KMS-11 (cell line): ENCODE data around the gene C9orf78.
A peak's percentile ranks its signal among the peaks of the same experiment; 100 is the strongest.

Experiments used
- H2AFZ ChIP-seq: fragments of 200-600 bp; sonication (generic); 2 replicates; pipeline ENCODE4 v1.6.1; 2016; ENCODE audit warnings: antibody characterized with exemption, mixed run types, low read depth
- H3K27ac ChIP-seq: fragments of 200-600 bp; sonication (generic); 2 replicates; pipeline ENCODE4 v1.6.1; 2016; ENCODE audit warnings: mild to moderate bottlenecking, mixed run types
- H3K27me3 ChIP-seq: fragments of 200-600 bp; sonication (generic); 2 replicates; pipeline ENCODE4 v1.6.1; 2017; ENCODE audit warnings: mild to moderate bottlenecking, low read depth, mixed run types, moderate library complexity; ENCODE audit not compliant: insufficient read depth
- H3K36me3 ChIP-seq: fragments of 200-600 bp; sonication (generic); 2 replicates; pipeline ENCODE4 v1.6.1; 2017; ENCODE audit warnings: mild to moderate bottlenecking, mixed run types; ENCODE audit not compliant: insufficient read depth
- H3K4me1 ChIP-seq: fragments of 200-600 bp; sonication (generic); 2 replicates; pipeline ENCODE4 v1.6.1; 2016; ENCODE audit warnings: mild to moderate bottlenecking, low read depth, mixed run types; ENCODE audit not compliant: poor library complexity, severe bottlenecking
- H3K4me2 ChIP-seq: fragments of 200-600 bp; sonication (generic); 2 replicates; pipeline ENCODE4 v1.7.0; 2016; ENCODE audit warnings: mild to moderate bottlenecking, mixed run types
- H3K4me3 ChIP-seq: fragments of 200-600 bp; sonication (generic); IDR thresholded peaks from 2 replicates; pipeline ENCODE4 v1.6.1; 2017; ENCODE audit warnings: low read depth, low read length, mixed read lengths; ENCODE audit not compliant: insufficient read depth
- H3K79me2 ChIP-seq: fragments of 200-600 bp; sonication (generic); 2 replicates; pipeline ENCODE4 v1.6.1; 2016; ENCODE audit warnings: low read depth, mixed run types; ENCODE audit not compliant: insufficient read depth
- H3K9ac ChIP-seq: fragments of 200-600 bp; sonication (generic); 2 replicates; pipeline ENCODE4 v1.6.1; 2016; ENCODE audit warnings: mild to moderate bottlenecking, mixed run types
- H4K20me1 ChIP-seq: fragments of 200-600 bp; sonication (generic); 2 replicates; pipeline ENCODE4 v1.6.1; 2016; ENCODE audit warnings: mild to moderate bottlenecking, mixed run types; ENCODE audit not compliant: insufficient read depth
- TF ChIP-seq, protein P1 (sequence below): fragments of 200-600 bp; sonication (generic); conservative IDR thresholded peaks from 2 replicates; pipeline ENCODE4 v1.6.1; 2017; ENCODE audit warnings: low read depth, mild to moderate bottlenecking, antibody characterized with exemption, low read length, moderate library complexity, mixed read lengths

The C9orf78 gene

DNA sequence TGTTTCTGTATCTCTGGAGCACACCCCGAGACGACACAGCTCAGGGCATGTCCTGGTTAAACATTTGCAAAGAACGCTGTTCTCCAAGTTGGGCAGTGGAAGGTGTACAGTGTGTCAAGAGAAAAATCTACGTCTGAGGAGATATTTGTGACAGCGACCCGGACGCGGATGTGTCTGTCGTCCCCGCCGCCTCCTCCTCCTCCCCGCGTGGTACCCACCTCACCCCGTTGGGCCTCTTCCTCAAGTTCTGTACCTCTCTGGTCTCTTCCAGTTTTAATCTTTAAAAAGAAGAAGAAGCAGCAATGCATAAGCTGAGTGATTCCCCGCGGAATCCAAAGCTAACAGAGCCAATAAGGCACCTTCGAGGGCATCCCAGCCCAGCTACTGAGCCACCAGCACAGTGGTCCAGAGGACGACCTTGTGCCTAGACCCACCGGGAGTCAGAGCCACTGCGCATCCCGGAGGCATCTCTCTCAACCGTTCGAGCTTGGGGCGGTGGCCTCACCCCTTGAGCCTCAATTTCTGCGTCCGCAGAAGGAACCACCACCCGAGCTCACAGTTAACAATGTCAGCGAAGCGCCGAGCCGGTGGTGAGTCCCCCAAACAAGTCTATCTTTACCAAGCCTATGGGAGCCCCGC is 467 bp downstream of the C9orf78 start:
- no peaks in the 10 kb centered on the region for H4K20me1 ChIP-seq
- H3K36me3 ChIP-seq = no peaks in the 10 kb centered on the region; the same call in 1 of the 2 replicates
- TF ChIP-seq, protein P1, sequence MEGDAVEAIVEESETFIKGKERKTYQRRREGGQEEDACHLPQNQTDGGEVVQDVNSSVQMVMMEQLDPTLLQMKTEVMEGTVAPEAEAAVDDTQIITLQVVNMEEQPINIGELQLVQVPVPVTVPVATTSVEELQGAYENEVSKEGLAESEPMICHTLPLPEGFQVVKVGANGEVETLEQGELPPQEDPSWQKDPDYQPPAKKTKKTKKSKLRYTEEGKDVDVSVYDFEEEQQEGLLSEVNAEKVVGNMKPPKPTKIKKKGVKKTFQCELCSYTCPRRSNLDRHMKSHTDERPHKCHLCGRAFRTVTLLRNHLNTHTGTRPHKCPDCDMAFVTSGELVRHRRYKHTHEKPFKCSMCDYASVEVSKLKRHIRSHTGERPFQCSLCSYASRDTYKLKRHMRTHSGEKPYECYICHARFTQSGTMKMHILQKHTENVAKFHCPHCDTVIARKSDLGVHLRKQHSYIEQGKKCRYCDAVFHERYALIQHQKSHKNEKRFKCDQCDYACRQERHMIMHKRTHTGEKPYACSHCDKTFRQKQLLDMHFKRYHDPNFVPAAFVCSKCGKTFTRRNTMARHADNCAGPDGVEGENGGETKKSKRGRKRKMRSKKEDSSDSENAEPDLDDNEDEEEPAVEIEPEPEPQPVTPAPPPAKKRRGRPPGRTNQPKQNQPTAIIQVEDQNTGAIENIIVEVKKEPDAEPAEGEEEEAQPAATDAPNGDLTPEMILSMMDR = no peak
- H3K4me1 ChIP-seq = peaks cover 12% of the 10 kb centered on the region
- peak overlapping the region; percentile 97 for H2AFZ ChIP-seq
- no peaks in the 10 kb centered on the region for H3K27me3 ChIP-seq
- H3K9ac ChIP-seq = peak overlapping the region; percentile 67
- no peak overlapping the region for H3K4me3 ChIP-seq
- peaks cover 20% of the 10 kb centered on the region; the same call in 1 of the 2 replicates for H3K79me2 ChIP-seq
- peak overlapping the region; percentile 47 for H3K27ac ChIP-seq
- peak overlapping the region; percentile 96 for H3K4me2 ChIP-seq

DNA sequence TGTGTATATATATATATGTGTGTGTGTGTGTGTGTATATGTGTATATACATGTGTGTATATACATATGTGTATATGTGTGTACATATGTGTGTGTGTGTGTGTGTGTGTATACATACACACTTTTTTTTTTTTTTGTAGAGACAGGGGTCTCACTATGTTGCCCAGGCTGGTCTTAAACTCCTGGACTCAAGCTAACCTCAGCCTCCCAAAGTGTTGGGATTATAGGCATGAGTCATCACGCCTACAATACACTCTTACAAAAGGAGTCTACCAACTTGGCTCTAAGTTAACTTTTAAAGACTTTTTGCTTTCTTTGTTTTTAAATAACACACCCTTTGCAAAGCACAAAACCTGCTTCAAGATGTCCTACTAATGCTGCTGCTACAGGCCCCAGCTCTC is 2.1 kb downstream of the C9orf78 start:
- TF ChIP-seq, protein P1 = no peak
- H3K27me3 ChIP-seq = no peaks in the 10 kb centered on the region
- no peak overlapping the region for H3K27ac ChIP-seq
- no peaks in the 10 kb centered on the region; the same call in 1 of the 2 replicates for H3K36me3 ChIP-seq
- H3K9ac ChIP-seq = no peak overlapping the region
- H3K4me3 ChIP-seq = no peak overlapping the region
- H3K4me1 ChIP-seq = peaks cover 12% of the 10 kb centered on the region
- no peak overlapping the region for H3K4me2 ChIP-seq
- H3K79me2 ChIP-seq = peaks cover 20% of the 10 kb centered on the region; the same call in 1 of the 2 replicates
- no peak overlapping the region for H2AFZ ChIP-seq
- no peaks in the 10 kb centered on the region for H4K20me1 ChIP-seq

DNA sequence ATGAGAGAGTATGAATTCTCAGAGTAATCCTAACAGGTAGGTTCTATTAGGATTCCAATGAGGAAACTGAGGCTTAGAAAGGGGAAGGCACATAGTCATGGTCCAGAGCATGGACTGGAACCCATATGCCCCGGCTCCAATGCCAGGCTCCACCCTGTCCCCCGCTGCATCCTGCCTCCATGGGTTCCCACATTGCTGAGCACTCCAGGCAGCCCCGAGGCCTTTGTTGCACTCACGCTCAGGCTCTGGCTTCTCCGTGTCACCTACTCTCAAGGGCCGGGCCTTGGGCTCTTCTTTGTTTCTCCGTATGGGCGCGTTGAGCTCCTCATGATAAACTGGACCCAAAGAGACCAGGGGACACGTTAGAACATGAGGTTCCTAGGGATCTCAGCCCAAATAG is 6.1 kb downstream of the C9orf78 start:
- Histone ChIP-seq H3K36me3 (no peaks in the 10 kb centered on the region; the same call in 1 of the 2 replicates), H3K27ac (no peak overlapping the region), H3K4me2 (no peak overlapping the region), H3K27me3 (no peaks in the 10 kb centered on the region), H3K4me1 (peaks cover 2% of the 10 kb centered on the region), H3K9ac (no peak overlapping the region), H3K79me2 (peaks cover 10% of the 10 kb centered on the region; the same call in 1 of the 2 replicates), H3K4me3 (no peak overlapping the region), H2AFZ (no peak overlapping the region), H4K20me1 (no peaks in the 10 kb centered on the region)
- TF ChIP-seq, protein P1 = no peak

DNA sequence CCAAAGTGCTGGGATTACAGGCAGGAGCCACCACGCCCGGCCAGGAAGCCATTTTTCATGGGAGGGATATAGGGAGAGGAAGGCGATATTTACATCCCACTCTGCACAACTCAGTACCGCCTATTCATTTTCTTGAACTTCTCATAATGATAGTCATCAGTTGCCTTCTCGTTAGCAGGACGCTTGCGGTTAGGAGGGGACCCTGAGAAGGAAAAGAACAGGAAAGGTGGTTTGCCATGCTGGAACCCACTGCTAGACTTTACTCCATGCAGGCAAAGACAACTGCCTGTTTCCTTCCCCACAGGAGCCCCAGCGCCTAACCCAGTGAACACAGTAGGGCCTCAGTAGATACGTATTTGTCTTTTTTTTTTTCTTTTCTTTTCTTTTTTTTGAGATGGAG is 7.0 kb downstream of the C9orf78 start:
- Histone ChIP-seq H3K4me2 (no peak overlapping the region), H3K9ac (no peak overlapping the region), H3K27ac (no peak overlapping the region)

More for the DNA sequence above, 7.0 kb downstream of the C9orf78 start:
- no peak overlapping the region for H3K4me3 ChIP-seq
- H2AFZ ChIP-seq = no peak overlapping the region
- no peaks in the 10 kb centered on the region for H4K20me1 ChIP-seq
- no peaks in the 10 kb centered on the region; the same call in 1 of the 2 replicates for H3K36me3 ChIP-seq
- H3K79me2 ChIP-seq = peaks cover 2% of the 10 kb centered on the region; the same call in 1 of the 2 replicates
- TF ChIP-seq, protein P1 = no peak
- H3K4me1 ChIP-seq = no peaks in the 10 kb centered on the region
- H3K27me3 ChIP-seq = no peaks in the 10 kb centered on the region
